Calu3 (cell line): ENCODE results near the gene KLHDC8B. TPM values are rescaled to one million over a fixed set of nuclear protein-coding genes. Genes with fewer than 3 reads are reported as not detected.

Experiments used
- BruUV-seq: library from RNA; stranded (reverse); fragments of 400-500 nt; replicated peaks from 2 replicates; lab custom pipeline; 2021; lab: Mats Ljungman, UMichigan
- CTCF ChIA-PET: fragments of 300-600 bp; sonication (Branson Sonifier 250); formaldehyde crosslinking; loops from one replicate; lab custom pipeline; 2022; ENCODE audit warnings: antibody characterized with exemption; lab: Charles Lee
- DNase-seq: peaks from one replicate; pipeline ENCODE4 v3.0.0; 2022
- H3K27ac Mint-ChIP-seq: one replicate; pipeline ENCODE4 v1.8.0; 2022; ENCODE audit warnings: mixed read lengths; ENCODE audit not compliant: unreplicated experiment
- H3K27me3 Mint-ChIP-seq: one replicate; pipeline ENCODE4 v1.8.0; 2022; ENCODE audit warnings: mixed read lengths; ENCODE audit not compliant: unreplicated experiment
- H3K36me3 Mint-ChIP-seq: one replicate; pipeline ENCODE4 v1.8.0; 2022; ENCODE audit warnings: mild to moderate bottlenecking, moderate library complexity, mixed read lengths; ENCODE audit not compliant: insufficient read depth, unreplicated experiment
- H3K4me1 Mint-ChIP-seq: one replicate; pipeline ENCODE4 v1.8.0; 2022; ENCODE audit warnings: mild to moderate bottlenecking, low read depth, mixed read lengths; ENCODE audit not compliant: unreplicated experiment
- H3K4me3 Mint-ChIP-seq: one replicate; pipeline ENCODE4 v1.8.0; 2022; ENCODE audit warnings: mild to moderate bottlenecking, low read depth, moderate library complexity, mixed read lengths; ENCODE audit not compliant: unreplicated experiment
- H3K9me3 Mint-ChIP-seq: one replicate; pipeline ENCODE4 v1.8.0; 2022; ENCODE audit warnings: low read depth, mixed read lengths; ENCODE audit not compliant: unreplicated experiment
- intact Hi-C: fragments of 100-400 bp; cut with micrococcal nuclease; formaldehyde crosslinking; loops from one replicate; pipeline ENCODE4 v1.10.0; 2022; ENCODE audit not compliant: unreplicated experiment
- total RNA-seq: library from RNA; stranded (reverse); gene quantifications from 2 replicates; pipeline ENCODE4 v1.2.3, GENCODE V29; 2022
- TF ChIP-seq, protein P1 (sequence below): fragments of 200-600 bp; IDR thresholded peaks from one replicate; pipeline ENCODE4 v1.8.0; 2022; ENCODE audit warnings: antibody characterized with exemption; ENCODE audit not compliant: unreplicated experiment

Gene KLHDC8B
- total RNA-seq, 1 experiment from 2014 or later, result 5.4 TPM

- TF ChIP-seq, protein P1, sequence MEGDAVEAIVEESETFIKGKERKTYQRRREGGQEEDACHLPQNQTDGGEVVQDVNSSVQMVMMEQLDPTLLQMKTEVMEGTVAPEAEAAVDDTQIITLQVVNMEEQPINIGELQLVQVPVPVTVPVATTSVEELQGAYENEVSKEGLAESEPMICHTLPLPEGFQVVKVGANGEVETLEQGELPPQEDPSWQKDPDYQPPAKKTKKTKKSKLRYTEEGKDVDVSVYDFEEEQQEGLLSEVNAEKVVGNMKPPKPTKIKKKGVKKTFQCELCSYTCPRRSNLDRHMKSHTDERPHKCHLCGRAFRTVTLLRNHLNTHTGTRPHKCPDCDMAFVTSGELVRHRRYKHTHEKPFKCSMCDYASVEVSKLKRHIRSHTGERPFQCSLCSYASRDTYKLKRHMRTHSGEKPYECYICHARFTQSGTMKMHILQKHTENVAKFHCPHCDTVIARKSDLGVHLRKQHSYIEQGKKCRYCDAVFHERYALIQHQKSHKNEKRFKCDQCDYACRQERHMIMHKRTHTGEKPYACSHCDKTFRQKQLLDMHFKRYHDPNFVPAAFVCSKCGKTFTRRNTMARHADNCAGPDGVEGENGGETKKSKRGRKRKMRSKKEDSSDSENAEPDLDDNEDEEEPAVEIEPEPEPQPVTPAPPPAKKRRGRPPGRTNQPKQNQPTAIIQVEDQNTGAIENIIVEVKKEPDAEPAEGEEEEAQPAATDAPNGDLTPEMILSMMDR, result no peak
- Mint-ChIP-seq H3K9me3 (no peaks in the 10 kb centered on the region), H3K4me3 (no peak overlapping the region), H3K4me1 (no peaks in the 10 kb centered on the region), H3K36me3 (no peaks in the 10 kb centered on the region), H3K27me3 (no peaks in the 10 kb centered on the region), H3K27ac (no peak overlapping the region)
- CTCF ChIA-PET, result no interaction called here
- intact Hi-C loops, result no loop called here
- no TSS peak for BruUV-seq
- no peak for DNase-seq
Measured at GRCh38 chr3:49151610-49152009, 19.8 kb upstream of the KLHDC8B start.

DNA sequence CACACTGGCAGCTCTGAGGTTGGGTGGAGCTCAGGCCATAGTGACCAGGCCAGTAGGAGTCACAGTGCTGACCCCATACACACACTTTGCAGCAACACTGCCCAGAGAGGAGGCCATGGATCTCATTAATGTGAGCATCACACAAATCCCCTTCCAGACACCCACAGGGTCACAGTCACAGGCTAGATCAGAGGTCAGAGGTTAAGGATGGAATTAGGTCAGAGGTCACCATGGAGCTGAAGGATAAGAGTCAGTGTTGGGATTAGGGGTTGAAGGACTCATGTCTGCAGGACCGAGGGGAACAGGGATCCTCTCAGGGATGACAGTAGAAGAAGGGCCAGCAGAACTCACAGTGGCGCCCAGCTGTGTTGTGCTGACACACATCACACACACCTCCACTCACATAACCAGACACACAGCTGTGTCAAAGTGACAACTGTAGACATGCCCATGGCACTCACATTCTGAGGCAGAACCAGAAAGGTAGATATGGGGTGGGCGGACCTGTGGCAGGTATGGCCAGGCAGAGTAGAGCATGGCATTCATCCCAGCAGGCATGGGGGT lies 18.0 kb upstream of the KLHDC8B start:
- H3K4me3 Mint-ChIP-seq, result no peak overlapping the region
- peaks cover 5% of the 10 kb centered on the region for H3K36me3 Mint-ChIP-seq
- TF ChIP-seq, protein P1, result no peak
- intact Hi-C loops, result no loop called here
- no peak overlapping the region for H3K27ac Mint-ChIP-seq
- CTCF ChIA-PET, result no interaction called here
- no TSS peak for BruUV-seq
- no peaks in the 10 kb centered on the region for H3K27me3 Mint-ChIP-seq
- no peaks in the 10 kb centered on the region for H3K9me3 Mint-ChIP-seq
- no peaks in the 10 kb centered on the region for H3K4me1 Mint-ChIP-seq
- DNase-seq, result no peak

- TF ChIP-seq, protein P1, result no peak
- intact Hi-C loops, result no loop called here
- Mint-ChIP-seq H3K27me3 (no peaks in the 10 kb centered on the region), H3K4me3 (no peak overlapping the region), H3K36me3 (peaks cover 5% of the 10 kb centered on the region), H3K4me1 (no peaks in the 10 kb centered on the region), H3K9me3 (no peaks in the 10 kb centered on the region), H3K27ac (no peak overlapping the region)
- CTCF ChIA-PET, result no interaction called here
- no TSS peak for BruUV-seq
- no peak for DNase-seq
Measured at GRCh38 chr3:49157289-49157688, 14.1 kb upstream of the KLHDC8B start.

DNA sequence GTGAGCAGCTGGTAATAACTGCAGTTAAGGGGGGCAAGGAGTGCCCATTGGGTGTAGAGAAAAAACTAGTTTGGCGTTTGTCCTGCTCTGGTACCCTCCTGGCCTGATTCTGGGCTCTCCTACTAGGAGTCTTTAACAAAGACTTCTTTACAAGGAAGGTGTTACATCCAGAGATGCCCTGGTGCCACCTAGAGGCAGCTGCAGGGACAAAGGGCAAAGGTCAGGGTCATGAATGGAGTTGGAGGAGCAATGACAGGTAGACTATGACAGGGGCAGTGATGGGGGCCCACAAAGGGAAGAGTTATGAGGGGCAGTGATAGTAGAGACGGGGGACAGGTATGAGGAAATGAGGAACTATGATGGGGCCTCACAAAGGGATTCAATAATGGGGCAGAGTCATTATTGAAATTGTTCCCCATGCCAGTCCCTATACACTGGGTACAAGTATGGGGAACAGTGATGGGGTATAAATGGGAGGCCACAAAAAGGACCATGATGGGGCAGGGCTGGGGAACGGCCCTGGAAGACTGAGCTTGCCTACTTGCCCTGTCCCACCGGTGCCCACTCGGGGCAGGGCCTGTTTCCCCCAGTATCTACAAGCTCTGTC lies 13.2 kb upstream of the KLHDC8B start:
- H3K27ac Mint-ChIP-seq, result peak overlapping the region; percentile 21
- H3K4me3 Mint-ChIP-seq, result no peak overlapping the region
- H3K36me3 Mint-ChIP-seq, result peaks cover 10% of the 10 kb centered on the region
- no peaks in the 10 kb centered on the region for H3K9me3 Mint-ChIP-seq
- intact Hi-C loops, result no loop called here
- peak; percentile 60 for DNase-seq
- no peaks in the 10 kb centered on the region for H3K27me3 Mint-ChIP-seq
- no peaks in the 10 kb centered on the region for H3K4me1 Mint-ChIP-seq
- CTCF ChIA-PET, result no interaction called here
- no TSS peak for BruUV-seq
- TF ChIP-seq, protein P1, result peak; percentile 58
